ENCODE results near the gene PTPRE. TPM values are rescaled to one million over a fixed set of nuclear protein-coding genes. Genes with fewer than 3 reads are reported as not detected.

PTPRE gene
- total RNA-seq = 16.5 and 25.7 TPM in 2 replicates

DNA sequence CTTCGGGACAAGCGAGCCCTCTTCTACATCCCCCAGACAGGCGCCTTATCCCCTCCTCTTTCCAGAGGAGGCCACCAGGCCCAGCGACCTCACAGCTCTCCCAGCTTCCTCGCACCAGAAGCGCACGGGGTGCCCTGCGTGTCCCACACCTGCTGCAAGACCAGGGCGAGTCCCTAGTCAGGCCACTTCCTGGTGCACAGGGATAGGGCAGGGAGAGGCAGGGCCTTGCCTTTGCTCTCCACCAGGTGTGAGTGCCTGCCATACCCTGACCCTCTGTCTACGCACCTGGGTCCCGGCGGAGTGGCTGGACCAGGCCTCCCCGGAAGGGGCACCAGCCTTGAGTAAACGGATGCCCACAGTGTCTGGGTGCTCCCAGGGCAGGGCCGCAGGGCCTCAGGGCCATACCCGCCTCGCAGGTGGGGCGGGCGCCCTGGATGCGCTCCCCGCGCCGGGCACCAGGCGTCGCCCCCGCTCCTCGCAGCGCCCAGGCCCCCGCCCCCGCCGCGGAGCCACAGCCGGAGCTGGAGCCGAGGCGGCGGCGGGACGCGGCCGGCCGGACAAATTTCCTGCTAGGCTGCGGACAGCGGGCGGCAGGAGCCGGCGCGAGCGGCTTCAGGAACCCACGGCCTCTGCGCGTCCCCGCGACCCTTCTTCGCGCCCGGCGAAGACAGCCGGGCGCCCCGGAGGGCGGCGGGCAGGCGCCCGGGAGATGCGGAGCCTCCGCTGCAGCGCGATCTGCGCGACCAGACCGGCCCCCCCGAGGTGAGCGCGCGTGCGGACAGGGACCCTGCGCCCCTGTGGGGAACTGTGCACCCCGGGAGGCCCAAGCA, at the start of gene PTPRE:
Gene PTPRE (plus strand): TSS at position 556 of the 830 bp plus-strand sequence. CDS start 133,779 bp downstream, outside the sequence.

GRCh38 chr10:127892743-127893142, 14.2 kb upstream of the PTPRE start, which contains the start of gene CLRN3:
Gene CLRN3, minus strand, starts transcription at chr10:127892941. Its CDS starts 157 bp downstream, at chr10:127892784.

GRCh38 chr10:128125944-128126764, 219.3 kb downstream of the PTPRE start, which contains the start of gene MKI67:
Gene MKI67, minus strand, starts transcription at chr10:128126423. Its CDS starts 756 bp downstream, at chr10:128125667.

Other genes with a start within 250 kb of the PTPRE start
- gene FOXI2, start 169.9 kb upstream of the PTPRE start, total RNA-seq = not detected in 2 replicates
- not detected in 2 replicates for gene CLRN3, start 14.2 kb upstream of the PTPRE start, total RNA-seq
- gene MKI67, start 219.3 kb downstream of the PTPRE start, total RNA-seq = 18.2 and 55.1 TPM in 2 replicates